NCI-H446 (cell line): ENCODE results near the gene TMEM171.

Experiments
- DNase-seq, 2 experiments: peaks; one replicate each; lab custom pipeline; 2025; lab: John Stamatoyannopoulos, UW

TMEM171 gene, protein sequence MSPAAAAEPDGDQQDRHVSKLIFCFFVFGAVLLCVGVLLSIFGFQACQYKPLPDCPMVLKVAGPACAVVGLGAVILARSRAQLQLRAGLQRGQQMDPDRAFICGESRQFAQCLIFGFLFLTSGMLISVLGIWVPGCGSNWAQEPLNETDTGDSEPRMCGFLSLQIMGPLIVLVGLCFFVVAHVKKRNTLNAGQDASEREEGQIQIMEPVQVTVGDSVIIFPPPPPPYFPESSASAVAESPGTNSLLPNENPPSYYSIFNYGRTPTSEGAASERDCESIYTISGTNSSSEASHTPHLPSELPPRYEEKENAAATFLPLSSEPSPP

GRCh38 chr5:73120222-73121118 is at the start of gene TMEM171:
Gene TMEM171, plus strand, starts transcription at chr5:73120575. Its CDS starts 2,799 bp downstream, at chr5:73123374.
- no peak for DNase-seq

DNA sequence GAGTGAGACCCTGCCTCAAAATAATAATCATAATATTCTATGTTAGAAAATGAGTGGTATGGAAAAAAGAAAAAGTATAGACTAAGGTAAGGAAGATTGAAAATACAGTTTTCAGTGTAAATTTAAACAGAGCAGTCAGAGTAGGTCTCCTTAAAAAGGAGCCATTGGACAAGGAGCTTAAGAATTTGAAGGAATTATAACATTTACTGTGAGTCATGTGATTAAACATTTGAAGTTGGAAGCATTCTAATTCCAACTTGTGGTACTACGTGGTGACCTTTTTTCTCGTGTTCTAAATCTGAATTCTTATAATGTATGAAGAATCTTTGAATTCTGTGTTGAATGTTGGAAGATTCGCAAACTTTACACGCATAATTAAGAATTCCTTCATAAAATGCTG is 39.3 kb upstream of the TMEM171 start:
- no peak for DNase-seq

GRCh38 chr5:73088026-73088425 is 32.3 kb upstream of the TMEM171 start:
- DNase-seq: no peak

DNA sequence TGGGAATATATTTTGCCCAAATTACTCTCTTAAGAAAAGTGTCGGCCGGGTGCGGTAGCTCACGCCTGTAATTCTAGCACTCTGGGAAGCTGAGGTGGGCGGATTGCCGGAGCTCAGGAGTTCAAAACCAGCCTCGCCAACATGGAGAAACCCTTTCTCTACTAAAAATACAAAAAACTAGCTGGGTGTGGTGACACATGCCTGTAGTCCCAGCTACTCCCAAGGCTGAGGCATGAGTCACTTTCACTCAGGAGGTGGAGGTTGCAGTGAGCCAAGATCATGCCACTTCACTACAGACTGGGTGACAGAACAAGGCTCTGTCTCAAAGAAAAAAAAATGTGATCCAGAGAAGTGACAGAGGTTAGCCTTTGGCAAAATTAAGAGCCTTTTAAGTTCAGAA is 26.4 kb upstream of the TMEM171 start:
- DNase-seq: no peak

DNA sequence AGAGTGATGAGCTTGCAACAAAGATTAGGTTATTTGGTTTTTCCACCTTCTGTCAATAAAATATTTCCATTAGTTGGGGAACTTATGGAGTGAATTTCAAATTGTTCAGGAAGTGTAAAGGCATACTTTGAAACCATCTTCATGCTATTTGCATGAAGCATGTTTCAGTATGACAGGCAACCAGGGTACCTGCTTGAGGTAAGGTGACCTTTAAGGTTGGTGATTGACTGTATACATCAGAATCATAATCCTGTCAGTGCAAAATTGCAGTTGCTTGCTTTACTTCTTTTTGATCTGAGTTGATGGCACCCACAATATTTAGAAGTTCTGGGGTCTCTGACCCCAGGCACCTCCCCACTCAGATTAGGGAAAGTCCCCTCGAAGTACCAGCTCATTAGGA is 26.0 kb upstream of the TMEM171 start:
- DNase-seq: no peak

- no peak for DNase-seq
Observed at GRCh38 chr5:73095564-73096238, 24.7 kb upstream of the TMEM171 start.

DNA sequence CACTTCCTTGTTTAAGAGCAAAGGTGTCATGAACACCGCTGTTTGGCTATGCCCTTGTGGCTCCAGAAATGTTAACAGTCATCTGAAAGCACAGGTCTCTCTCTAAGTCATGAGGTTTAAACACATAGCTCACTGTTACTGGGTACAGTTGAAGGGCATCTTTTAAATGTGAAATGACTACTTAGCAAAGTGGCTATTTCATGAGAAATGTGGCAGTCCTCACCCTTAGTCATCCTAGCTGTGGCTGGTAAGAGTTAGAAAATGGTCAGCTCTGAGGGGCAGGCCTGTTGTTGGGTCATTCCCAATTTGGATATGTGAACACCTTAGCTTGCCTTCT is 24.2 kb upstream of the TMEM171 start:
- no peak for DNase-seq

- no peak for DNase-seq
Observed at GRCh38 chr5:73097740-73098139, 22.6 kb upstream of the TMEM171 start.

DNA sequence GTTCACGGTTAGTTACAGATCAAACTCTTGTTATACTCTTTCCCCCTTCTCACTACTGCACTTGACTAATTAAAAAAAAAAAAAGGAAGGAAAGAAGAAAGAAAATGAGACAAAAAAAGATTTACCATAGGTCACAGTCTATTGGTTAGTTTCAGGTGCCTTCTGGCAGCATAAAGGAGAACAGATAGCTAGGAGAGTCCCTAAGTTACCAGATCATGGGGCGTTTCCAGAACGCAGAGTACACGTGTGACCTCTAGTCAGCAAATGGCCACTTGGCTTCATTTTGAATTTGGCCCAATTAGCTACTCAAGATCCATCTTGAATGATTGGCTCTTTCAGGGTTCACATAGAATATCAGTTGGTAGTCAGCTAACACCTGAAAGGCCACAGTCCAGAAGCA is 20.3 kb upstream of the TMEM171 start:
- DNase-seq: no peak

GRCh38 chr5:73103870-73104299 is 16.5 kb upstream of the TMEM171 start:
- DNase-seq: no peak

DNA sequence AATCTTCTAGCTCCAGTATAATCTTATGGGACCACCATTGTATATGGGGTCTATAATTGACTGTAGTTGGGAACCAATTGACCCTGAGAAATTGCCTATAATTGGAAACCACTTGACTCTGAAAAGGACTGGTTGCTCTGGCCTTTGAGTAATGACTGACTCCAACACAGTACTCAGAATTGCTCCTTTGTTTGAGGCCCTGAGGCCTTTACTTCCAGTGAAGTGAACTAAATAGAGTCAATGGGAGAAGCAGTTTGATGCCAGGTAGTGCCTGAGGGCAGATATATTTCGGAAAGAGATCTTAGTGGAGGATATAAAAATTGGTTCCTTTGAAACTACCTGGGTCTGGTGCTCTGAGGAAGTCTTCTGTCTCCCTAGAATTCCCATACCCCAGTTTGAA is 16.0 kb upstream of the TMEM171 start:
- no peak for DNase-seq

DNA sequence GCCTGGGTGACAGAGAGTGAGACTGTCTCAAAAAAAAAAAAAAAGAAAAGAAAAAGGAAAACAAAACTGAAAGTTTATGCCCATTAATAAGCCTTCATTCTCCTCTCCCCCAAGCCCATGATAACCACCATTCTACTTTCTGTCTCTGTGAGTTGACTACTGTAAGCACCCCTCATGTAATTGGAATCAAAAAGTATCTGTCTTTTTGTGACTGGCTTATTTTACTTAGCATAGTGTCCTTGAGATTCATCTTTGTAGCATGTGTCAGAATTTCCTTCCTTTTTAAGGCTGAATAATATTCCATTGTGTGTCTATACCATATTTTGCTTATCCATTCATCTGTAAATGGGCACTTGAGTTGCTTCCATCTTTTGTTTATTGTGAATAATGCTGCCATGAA is 14.0 kb upstream of the TMEM171 start:
- no peak for DNase-seq

DNA sequence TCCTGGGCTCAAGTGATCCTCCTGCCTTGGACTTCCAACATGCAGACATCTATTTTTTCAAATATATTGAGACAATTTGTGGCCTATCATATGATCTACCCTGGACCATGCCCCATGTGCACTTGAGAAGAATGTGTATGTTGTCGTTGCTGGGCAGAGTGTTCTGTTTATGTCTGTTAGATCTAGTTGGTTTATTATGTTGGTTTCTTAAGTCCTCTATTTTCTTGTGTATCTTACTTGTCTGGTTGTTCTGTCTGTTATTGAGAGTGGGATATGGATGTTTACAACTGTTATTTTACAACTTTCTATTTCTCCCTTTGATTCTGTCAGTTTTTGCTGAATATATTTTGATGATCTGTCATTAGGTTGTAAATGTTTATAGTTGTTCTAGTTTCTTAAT is 10.2 kb upstream of the TMEM171 start:
- no peak for DNase-seq

DNA sequence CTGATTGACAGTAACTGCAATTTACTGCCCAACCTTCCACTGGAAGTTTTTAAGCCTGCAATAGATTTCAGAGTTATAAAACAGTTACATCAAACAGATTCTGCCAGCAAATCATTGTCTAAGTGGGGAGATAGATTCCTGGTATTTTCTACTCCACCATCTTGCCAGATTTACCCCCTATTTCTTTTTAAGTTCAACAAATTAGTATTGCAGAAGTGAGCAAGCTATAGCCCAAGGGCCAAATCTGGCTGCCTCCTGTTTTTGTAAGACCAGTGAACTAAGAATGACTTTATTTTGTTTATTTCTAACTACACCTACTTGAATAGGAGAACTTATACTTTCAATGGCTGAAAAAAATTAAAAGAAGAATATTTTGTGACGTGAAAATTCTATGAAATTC is 8.8 kb upstream of the TMEM171 start:
- DNase-seq: no peak

GRCh38 chr5:73112359-73112758 is 8.0 kb upstream of the TMEM171 start:
- DNase-seq: no peak

DNA sequence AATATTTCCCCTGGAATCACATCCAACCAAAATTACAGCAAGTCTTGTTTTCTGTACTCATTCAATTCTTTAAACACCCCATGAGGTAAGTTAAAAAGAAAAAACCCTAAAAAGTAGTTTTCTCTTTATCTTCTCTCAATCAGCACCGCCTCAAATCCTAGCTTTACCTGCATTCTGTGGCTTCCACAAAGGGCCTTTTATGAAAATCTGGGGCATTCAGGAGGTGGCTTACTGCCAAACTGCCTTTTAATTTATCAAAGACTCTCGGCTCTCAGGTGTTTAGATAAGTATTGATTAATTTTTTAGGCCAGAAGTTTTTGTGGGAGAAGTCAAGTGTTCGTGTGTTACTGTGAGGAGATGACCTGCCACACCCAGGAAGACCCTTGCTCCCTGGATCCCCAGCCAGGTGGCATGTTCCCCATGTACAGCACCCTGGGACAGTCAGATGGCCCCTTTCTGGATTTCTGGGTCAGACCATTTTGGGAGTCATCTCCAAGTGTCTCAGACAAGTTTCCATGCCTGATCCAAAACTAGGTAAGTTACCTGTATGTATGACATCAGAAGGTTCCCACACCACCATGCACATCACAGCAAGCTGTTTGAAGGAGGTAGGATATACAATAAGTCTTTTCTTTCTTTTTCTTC is 6.2 kb upstream of the TMEM171 start:
- DNase-seq: no peak

DNA sequence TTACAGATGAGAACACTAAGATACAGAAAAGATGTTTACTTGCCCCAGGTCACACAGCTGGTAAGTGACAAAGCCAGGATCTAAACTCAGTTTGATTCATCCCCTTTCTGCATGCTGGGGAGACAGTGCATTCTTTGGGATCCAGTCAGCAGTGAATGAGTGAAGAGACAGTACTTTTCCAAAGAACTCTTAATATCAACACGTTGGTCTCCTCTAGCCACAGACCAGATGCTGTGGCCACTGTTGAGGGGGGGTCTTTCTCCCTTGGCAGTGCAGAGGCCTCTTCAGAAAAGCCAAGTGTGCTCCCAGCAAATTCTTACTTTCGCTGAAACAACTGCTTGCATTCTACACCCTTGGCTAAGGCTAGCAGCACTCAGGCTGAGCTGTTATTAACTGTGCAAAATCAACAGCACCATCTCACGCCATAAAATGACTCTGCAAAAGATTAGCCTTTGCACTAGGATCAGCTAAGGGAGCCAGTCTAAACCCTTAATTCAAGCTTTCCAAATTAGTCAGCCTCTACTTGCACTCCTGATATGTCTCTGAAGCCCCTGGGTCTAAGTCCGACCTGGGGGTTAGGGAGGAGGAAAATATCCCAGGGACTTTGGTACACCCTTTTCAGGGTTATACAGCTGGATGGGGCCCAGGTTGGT is 4.8 kb upstream of the TMEM171 start:
- no peak for DNase-seq

DNA sequence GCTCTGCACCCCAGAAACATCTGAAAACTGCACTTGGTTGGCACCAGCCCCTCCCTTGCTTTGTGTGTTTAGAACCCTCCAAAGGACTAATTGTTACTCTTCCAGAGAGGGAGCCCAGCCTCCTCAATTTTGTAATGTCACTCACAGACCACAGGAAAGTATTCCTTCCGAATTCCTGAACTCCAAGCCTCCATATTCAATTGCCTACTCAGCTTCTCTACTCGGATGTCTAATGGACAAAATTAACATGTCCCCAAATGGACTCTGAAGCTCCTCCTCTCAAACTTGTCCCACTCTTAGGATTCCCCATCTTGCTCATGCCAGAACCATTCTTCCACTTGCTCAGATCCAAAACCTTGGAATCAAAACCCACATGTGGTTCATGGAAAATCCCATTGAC is 3.9 kb upstream of the TMEM171 start:
- DNase-seq: no peak

- DNase-seq: no peak
Observed at GRCh38 chr5:73117088-73117740, 3.2 kb upstream of the TMEM171 start.

GRCh38 chr5:73118391-73118973 is 1.9 kb upstream of the TMEM171 start:
- DNase-seq: no peak
